GM12874 (cell line): ENCODE measurements around the gene MATR3.

Experiments used
- CTCF ChIP-seq: IDR thresholded peaks from 2 replicates; pipeline ENCODE4 v1.5.1; 2011; ENCODE audit warnings: low read depth, mild to moderate bottlenecking, control low read depth, low read length, moderate library complexity; ENCODE audit not compliant: insufficient read depth

MATR3 gene

GRCh38 chr5:139267481-139267880 lies 26.1 kb upstream of the MATR3 start:
- TF ChIP-seq CTCF = no peak

- TF ChIP-seq CTCF = no peak
Observed at GRCh38 chr5:139268364-139269202, 25.0 kb upstream of the MATR3 start.

DNA sequence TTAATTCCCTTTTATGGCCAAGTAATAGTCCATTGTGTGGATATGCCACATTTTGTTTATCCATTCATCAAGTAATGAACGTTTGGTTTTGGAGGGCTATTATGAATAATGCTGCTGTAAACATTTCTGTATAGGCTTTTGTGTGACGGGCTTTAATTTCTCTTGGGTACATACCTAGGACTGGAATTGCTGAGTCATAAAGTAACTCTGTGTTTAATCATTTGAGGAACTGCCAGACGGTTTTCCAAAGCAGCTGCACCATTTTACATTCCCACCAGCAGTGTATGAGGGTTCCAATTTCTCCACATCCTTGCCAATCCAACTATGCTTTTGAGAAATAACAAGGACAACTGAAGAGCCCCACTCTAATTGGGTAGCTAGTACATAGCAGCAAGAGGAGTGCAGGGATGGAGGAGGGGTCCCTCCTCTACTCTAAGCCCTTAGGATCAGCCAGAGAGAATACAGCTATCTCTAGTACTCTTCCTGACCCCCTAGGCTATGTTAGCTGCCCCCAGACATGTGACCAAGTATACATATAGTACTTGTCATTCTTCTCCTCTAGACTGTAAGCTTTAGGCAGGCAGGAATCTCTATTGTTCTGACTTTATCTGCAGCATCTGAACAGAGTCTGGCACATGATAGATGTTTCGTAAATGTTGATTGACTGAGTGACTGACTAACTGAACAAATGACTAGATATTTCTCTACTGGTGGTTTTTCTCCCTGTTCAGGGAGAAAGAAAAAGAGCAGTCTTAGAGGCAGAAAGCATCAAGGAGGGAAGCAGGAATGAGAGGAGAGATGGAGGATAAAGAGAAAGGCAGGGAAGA lies 22.1 kb upstream of the MATR3 start:
- TF ChIP-seq CTCF = no peak

DNA sequence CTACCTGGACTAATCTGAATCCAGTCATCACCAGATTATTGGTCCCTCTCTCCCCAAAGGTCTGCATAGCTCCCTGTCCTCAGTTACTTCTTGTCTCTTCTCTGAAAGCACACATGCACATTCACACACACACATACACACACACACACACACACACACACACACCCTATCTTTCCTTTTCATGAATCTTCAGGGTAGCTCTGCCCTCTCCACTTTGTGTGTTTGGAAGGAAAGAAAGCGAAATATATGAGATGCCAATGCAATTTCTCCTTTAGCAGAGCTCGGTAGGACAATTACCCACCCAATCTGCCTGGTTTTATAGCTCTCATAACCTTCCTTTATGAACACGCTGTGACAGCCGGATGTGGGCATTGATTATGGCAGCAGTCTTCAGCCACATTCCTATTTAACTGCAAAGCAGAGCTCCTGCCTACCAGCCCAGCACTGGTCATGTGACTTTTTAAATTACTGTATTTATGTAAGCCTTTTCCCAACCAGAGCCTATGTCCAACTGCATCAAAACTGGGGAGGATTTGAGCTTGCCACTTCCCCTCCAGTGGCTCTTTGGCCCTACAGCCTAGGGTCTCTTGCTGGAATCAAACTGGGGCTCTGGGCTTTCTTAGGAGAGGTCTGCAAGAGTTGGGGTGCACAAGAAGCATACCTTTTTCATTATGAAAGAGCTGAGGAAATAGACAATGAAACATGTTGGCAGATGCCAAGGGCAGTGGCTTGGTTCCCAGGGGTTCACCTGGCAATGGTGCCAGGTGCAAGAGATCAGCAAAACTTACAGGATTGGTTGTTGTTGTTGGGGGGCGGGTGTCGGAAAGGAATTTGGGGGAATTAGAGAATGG lies 20.8 kb upstream of the MATR3 start:
- TF ChIP-seq CTCF = no peak

GRCh38 chr5:139273322-139273571 lies 20.3 kb upstream of the MATR3 start:
- no peak for TF ChIP-seq CTCF

GRCh38 chr5:139273572-139274289 lies 19.8 kb upstream of the MATR3 start:
- 0 out of 2 replicates have a peak, but pooled peaks have one; percentile 21 for TF ChIP-seq CTCF
